ENCODE measurements around the gene DDX46. TPM values are rescaled to one million over a fixed set of nuclear protein-coding genes. Genes with fewer than 3 reads are reported as not detected.

The DDX46 gene
- total and polyA plus RNA-seq, 2 experiments from 2014 or later, result 15.3 to 31.0 TPM

DNA sequence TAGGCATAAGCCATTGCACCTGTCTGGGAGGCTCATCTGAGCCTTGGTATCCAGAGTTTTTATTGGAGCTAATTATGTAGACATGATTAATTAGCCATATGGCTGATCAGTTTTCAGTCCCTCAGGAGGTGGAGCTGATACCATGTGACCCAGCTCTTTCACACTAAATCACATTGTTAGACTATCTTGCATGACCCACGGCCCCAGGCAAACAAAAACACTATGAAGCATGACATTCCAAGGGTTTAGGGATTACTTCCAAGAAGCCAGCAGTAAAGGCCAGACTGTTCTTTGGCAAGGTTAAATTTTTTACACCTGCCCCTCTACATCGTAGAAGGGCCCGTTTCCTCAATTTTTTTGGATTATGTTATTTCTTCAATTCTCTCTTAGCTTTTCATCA lies 82.2 kb downstream of the DDX46 start:
- Histone ChIP-seq H3K27me3 (no peaks in the 10 kb centered on the region), H3K36me3 (replicated peaks; ENCODE audit: insufficient read depth, low read depth) (no peaks in the 10 kb centered on the region), H3K9me3 (ENCODE audit: low read depth) (no peaks in the 10 kb centered on the region), H3K79me2 (no peaks in the 10 kb centered on the region), H4K20me1 (ENCODE audit: insufficient read depth, poor library complexity, severe bottlenecking) (no peaks in the 10 kb centered on the region), H3K4me2 (no peak overlapping the region), H3K27ac (no peak overlapping the region), H2AFZ (no peak overlapping the region), H3K4me3 (no peak overlapping the region), H3K9me2 (replicated peaks; ENCODE audit: insufficient read depth) (no peaks in the 10 kb centered on the region), H3K4me1 (ENCODE audit: insufficient read depth) (peaks cover 6% of the 10 kb centered on the region)
- TF ChIP-seq EZH2phosphoT487 (IDR thresholded peaks at IDR 0.05; ENCODE audit: low read depth, severe bottlenecking, unreplicated experiment), result no peak
- TF ChIP-seq EZH2 (IDR thresholded peaks at IDR 0.05; ENCODE audit: borderline replicate concordance), result no peak
- TF ChIP-seq, protein P1, sequence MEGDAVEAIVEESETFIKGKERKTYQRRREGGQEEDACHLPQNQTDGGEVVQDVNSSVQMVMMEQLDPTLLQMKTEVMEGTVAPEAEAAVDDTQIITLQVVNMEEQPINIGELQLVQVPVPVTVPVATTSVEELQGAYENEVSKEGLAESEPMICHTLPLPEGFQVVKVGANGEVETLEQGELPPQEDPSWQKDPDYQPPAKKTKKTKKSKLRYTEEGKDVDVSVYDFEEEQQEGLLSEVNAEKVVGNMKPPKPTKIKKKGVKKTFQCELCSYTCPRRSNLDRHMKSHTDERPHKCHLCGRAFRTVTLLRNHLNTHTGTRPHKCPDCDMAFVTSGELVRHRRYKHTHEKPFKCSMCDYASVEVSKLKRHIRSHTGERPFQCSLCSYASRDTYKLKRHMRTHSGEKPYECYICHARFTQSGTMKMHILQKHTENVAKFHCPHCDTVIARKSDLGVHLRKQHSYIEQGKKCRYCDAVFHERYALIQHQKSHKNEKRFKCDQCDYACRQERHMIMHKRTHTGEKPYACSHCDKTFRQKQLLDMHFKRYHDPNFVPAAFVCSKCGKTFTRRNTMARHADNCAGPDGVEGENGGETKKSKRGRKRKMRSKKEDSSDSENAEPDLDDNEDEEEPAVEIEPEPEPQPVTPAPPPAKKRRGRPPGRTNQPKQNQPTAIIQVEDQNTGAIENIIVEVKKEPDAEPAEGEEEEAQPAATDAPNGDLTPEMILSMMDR (IDR thresholded peaks at IDR 0.05; ENCODE audit: poor library complexity), result no peak
- WGBS (ENCODE audit: low lambda C conversion rate, missing lambda C conversion rate), result 77% methylated on average over 3 of the region's 3 CpGs
- DNase-seq (ENCODE audit: low spot score), result no peak

DNA sequence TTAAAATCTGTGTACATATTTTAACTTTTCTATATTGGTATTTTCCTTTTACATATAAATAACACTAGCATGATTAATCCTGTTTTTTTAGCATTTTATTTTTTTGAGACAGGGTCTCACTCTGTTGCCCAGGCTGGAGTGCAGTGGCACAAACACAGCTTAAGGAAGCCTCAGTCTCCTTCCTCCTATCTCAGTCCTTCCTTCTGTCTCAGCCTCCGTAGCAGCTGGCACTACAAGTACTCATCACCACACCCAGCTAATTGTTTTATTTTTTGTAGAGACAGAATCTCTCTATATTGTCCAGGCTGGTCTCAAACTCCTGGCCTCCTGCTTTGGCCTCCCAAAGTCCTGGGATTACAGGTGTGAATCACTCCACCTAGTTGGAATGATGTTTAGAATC lies 85.7 kb downstream of the DDX46 start:
- Histone ChIP-seq H3K9me2 (replicated peaks; ENCODE audit: insufficient read depth) (no peaks in the 10 kb centered on the region), H3K79me2 (peaks cover 29% of the 10 kb centered on the region), H4K20me1 (ENCODE audit: insufficient read depth, poor library complexity, severe bottlenecking) (peaks cover 5% of the 10 kb centered on the region), H3K27me3 (no peaks in the 10 kb centered on the region), H3K4me1 (ENCODE audit: insufficient read depth) (peaks cover 17% of the 10 kb centered on the region), H3K4me2 (no peak overlapping the region), H3K36me3 (replicated peaks; ENCODE audit: insufficient read depth, low read depth) (no peaks in the 10 kb centered on the region), H3K27ac (no peak overlapping the region), H2AFZ (no peak overlapping the region), H3K4me3 (no peak overlapping the region), H3K9me3 (ENCODE audit: low read depth) (no peaks in the 10 kb centered on the region)
- TF ChIP-seq, protein P1 (IDR thresholded peaks at IDR 0.05; ENCODE audit: poor library complexity), result no peak
- TF ChIP-seq EZH2phosphoT487 (IDR thresholded peaks at IDR 0.05; ENCODE audit: low read depth, severe bottlenecking, unreplicated experiment) (no peak), EZH2 (IDR thresholded peaks at IDR 0.05; ENCODE audit: borderline replicate concordance) (no peak)
- WGBS (ENCODE audit: low lambda C conversion rate, missing lambda C conversion rate), result 83% methylated on average over 1 of the region's 1 CpG
- no peak for DNase-seq (ENCODE audit: low spot score)

DNA sequence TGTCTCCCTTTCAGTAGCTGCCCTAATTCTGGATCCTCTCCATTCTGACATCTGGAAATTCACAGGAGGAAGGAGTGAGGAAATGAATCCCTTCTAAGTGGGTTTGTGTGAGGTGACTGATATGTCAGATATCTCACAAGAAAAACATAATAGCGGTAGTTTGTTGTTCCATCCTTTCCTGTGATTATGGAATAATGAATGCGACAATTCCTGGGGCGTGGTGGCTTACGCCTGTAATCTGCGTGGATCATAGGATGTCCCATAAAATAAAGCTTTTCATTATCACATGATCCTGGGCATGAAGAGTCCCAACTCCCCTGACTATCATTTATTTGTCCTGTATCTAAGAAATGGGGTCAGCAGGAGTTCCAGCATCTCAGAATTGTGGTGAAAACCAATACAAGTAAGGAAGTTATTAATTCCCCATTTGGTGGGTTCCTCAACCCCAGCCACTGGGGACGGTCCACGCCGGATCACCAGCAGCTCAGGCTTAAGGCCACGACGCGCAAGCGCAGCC lies 86.8 kb downstream of the DDX46 start:
- Histone ChIP-seq H3K4me3 (no peak overlapping the region), H3K9me3 (ENCODE audit: low read depth) (no peaks in the 10 kb centered on the region), H3K36me3 (replicated peaks; ENCODE audit: insufficient read depth, low read depth) (no peaks in the 10 kb centered on the region), H3K79me2 (peaks cover 40% of the 10 kb centered on the region), H3K27me3 (no peaks in the 10 kb centered on the region), H3K4me2 (peak overlapping the region; percentile 84), H3K9me2 (replicated peaks; ENCODE audit: insufficient read depth) (no peaks in the 10 kb centered on the region), H2AFZ (peak overlapping the region; percentile 39), H4K20me1 (ENCODE audit: insufficient read depth, poor library complexity, severe bottlenecking) (peaks cover 6% of the 10 kb centered on the region), H3K4me1 (ENCODE audit: insufficient read depth) (peaks cover 17% of the 10 kb centered on the region), H3K27ac (peak overlapping the region; percentile 98)
- TF ChIP-seq EZH2 (IDR thresholded peaks at IDR 0.05; ENCODE audit: borderline replicate concordance) (no peak), EZH2phosphoT487 (IDR thresholded peaks at IDR 0.05; ENCODE audit: low read depth, severe bottlenecking, unreplicated experiment) (no peak)
- no peak for DNase-seq (ENCODE audit: low spot score)
- WGBS (ENCODE audit: low lambda C conversion rate, missing lambda C conversion rate), result 22% methylated on average over 12 of the region's 12 CpGs

DNA sequence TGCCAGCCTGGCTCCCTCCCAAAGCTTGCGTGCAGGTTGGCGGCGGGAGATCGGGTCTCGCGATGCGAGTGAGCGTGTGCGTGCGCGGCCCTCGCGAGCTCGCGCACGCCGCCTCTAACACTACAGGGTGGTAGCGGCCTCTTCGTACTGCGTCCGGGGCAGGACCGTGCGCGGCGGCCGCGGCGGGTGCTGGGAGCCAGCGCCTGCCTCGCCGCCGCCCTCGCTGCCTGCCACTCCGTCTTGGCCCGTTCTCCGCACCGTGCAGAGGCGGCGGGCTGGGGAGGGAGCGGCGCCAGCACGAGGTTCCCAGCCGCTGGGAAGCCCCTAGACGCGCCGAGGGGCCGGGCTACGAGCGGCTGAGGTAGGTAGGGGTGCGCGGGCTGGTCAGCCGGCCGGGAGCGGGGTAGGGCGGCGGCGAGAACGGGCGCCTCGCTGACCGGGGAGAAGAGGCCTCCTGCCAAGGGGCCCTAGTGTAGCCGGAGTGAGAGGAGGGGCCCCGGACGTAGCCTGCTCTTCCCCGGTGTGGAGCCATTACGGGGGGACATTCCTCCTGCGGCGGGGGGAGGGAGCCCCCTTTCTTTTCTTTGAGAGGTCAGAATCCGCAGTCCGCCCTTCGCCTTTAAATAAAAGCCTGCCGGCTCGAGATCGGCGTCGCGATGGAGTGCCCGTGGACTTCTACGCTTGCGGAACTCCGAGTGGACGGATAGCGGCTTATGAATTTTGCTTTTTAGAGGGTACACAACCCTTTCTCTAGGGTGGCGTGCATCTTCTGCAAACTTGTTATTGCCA lies 87.5 kb downstream of the DDX46 start, which contains the start of gene C5orf24:
TSS of gene C5orf24 (plus strand) at position 117 of the 789 bp plus-strand sequence. CDS start 8,933 bp downstream, outside the sequence.
- Histone ChIP-seq H3K27ac (peak within 1 kb of the TSS; percentile 98), H3K4me1 (ENCODE audit: insufficient read depth) (peaks cover 17% of the 10 kb centered on the region), H3K27me3 (no peaks in the 10 kb centered on the region), H3K36me3 (replicated peaks; ENCODE audit: insufficient read depth, low read depth) (no peaks in the 10 kb centered on the region), H3K4me3 (peak within 1 kb of the TSS; percentile 82), H4K20me1 (ENCODE audit: insufficient read depth, poor library complexity, severe bottlenecking) (peaks cover 8% of the 10 kb centered on the region), H3K9me3 (ENCODE audit: low read depth) (no peaks in the 10 kb centered on the region), H3K4me2 (peak within 1 kb of the TSS; percentile 84), H3K79me2 (peaks cover 47% of the 10 kb centered on the region), H3K9me2 (replicated peaks; ENCODE audit: insufficient read depth) (no peaks in the 10 kb centered on the region), H2AFZ (peak within 1 kb of the TSS; percentile 68)
- no peak for TF ChIP-seq EZH2phosphoT487 (IDR thresholded peaks at IDR 0.05; ENCODE audit: low read depth, severe bottlenecking, unreplicated experiment)
- TF ChIP-seq, protein P1 (IDR thresholded peaks at IDR 0.05; ENCODE audit: poor library complexity), result no peak
- TF ChIP-seq EZH2 (IDR thresholded peaks at IDR 0.05; ENCODE audit: borderline replicate concordance), result no peak
- under 1% methylated on average over 81 of the region's 84 CpGs for WGBS (ENCODE audit: low lambda C conversion rate, missing lambda C conversion rate)
- DNase-seq (ENCODE audit: low spot score), result peak; percentile 98
